IMR-90 (cell line): ENCODE measurements around the gene MEF2C. TPM values are rescaled to one million over a fixed set of nuclear protein-coding genes. Genes with fewer than 3 reads are reported as not detected.
"Not testable (repeated sequence)": the region's sequence is repeated elsewhere in the genome, so short reads cannot be mapped to it uniquely, and the experiment has no call there.

Experiments used
- ATAC-seq: fragments of 200-7000 bp; cut with Tn5 transposase; 2 replicates; pipeline ENCODE4 v1.9.1; 2020; ENCODE audit warnings: low read depth, mild to moderate bottlenecking, moderate library complexity
- BruUV-seq: library from RNA; stranded (reverse); fragments of 400-500 nt; replicated peaks from 2 replicates; lab custom pipeline; 2021; lab: Mats Ljungman, UMichigan
- CTCF ChIA-PET: fragments of 300-600 bp; formaldehyde crosslinking; extraction: SDS; loops from one replicate; lab custom pipeline; 2021; ENCODE audit warnings: antibody characterized with exemption; lab: Yijun Ruan, JAX
- POLR2A ChIA-PET: fragments of 300-600 bp; sonication (Branson Sonifier 250); formaldehyde crosslinking; loops from one replicate; lab custom pipeline; 2022; ENCODE audit warnings: antibody characterized with exemption; ENCODE audit not compliant: unreplicated experiment; lab: Charles Lee
- DNase-seq: peaks from one replicate; pipeline ENCODE4 v3.0.0; 2013
- H2AFZ ChIP-seq: replicated peaks from 2 replicates; pipeline ENCODE3; 2013; ENCODE audit warnings: low read length, mild to moderate bottlenecking; ENCODE audit not compliant: poor library complexity
- H2AK5ac ChIP-seq: 2 replicates; pipeline ENCODE4 v1.6.1; 2013; ENCODE audit warnings: low read depth, low read length, inconsistent platforms
- H2AK9ac ChIP-seq: replicated peaks from 2 replicates; pipeline ENCODE3; 2013; ENCODE audit warnings: mild to moderate bottlenecking, low read depth, low read length, moderate library complexity; ENCODE audit not compliant: poor library complexity
- H2BK120ac ChIP-seq: 2 replicates; pipeline ENCODE4 v1.6.1; 2013; ENCODE audit warnings: low read depth, low read length, inconsistent platforms
- H2BK15ac ChIP-seq: 3 replicates; pipeline ENCODE4 v1.6.1; 2013; ENCODE audit warnings: low read depth, low read length, inconsistent platforms
- H2BK20ac ChIP-seq: 2 replicates; pipeline ENCODE4 v1.6.1; 2013; ENCODE audit warnings: low read depth, mild to moderate bottlenecking, inconsistent platforms, low read length, moderate library complexity
- H2BK5ac ChIP-seq: 2 replicates; pipeline ENCODE4 v1.6.1; 2013; ENCODE audit warnings: mild to moderate bottlenecking, low read depth, low read length, inconsistent platforms; ENCODE audit not compliant: poor library complexity, severe bottlenecking
- H3K14ac ChIP-seq: replicated peaks from 2 replicates; pipeline ENCODE4 v1.6.1; 2013; ENCODE audit warnings: low read depth, low read length, inconsistent platforms
- H3K18ac ChIP-seq: 2 replicates; pipeline ENCODE4 v1.6.1; 2013; ENCODE audit warnings: low read depth, low read length, control low read depth
- H3K23ac ChIP-seq: 2 replicates; pipeline ENCODE4 v1.6.1; 2013; ENCODE audit warnings: low read depth, low read length, inconsistent platforms
- H3K27ac ChIP-seq: 2 replicates; pipeline ENCODE4 v1.5.1; 2013; ENCODE audit warnings: mild to moderate bottlenecking, control low read depth, low read length; ENCODE audit not compliant: insufficient read depth
- H3K27me3 ChIP-seq: 2 replicates; pipeline ENCODE4 v1.6.1; 2013; ENCODE audit warnings: low read length; ENCODE audit not compliant: control insufficient read depth, insufficient read depth
- H3K36me3 ChIP-seq: 2 replicates; pipeline ENCODE4 v1.6.1; 2013; ENCODE audit warnings: low read length, mixed read lengths; ENCODE audit not compliant: control insufficient read depth, insufficient read depth
- H3K4ac ChIP-seq: 2 replicates; pipeline ENCODE4 v1.6.1; 2013; ENCODE audit warnings: low read depth, low read length, inconsistent platforms
- H3K4me1 ChIP-seq: 2 replicates; pipeline ENCODE4 v1.6.1; 2013; ENCODE audit warnings: low read length, mixed read lengths; ENCODE audit not compliant: control insufficient read depth, insufficient read depth
- H3K4me2 ChIP-seq: 2 replicates; pipeline ENCODE4 v1.6.1; 2013; ENCODE audit warnings: low read depth, mild to moderate bottlenecking, control low read depth, low read length, moderate library complexity
- H3K4me3 ChIP-seq: 2 replicates; pipeline ENCODE4 v1.5.1; 2013; ENCODE audit warnings: low read depth, mild to moderate bottlenecking, control low read depth, low read length, moderate library complexity; ENCODE audit not compliant: insufficient read depth
- H3K56ac ChIP-seq: 2 replicates; pipeline ENCODE4 v1.6.1; 2013; ENCODE audit warnings: low read length, inconsistent platforms; ENCODE audit not compliant: insufficient read depth; ENCODE audit errors: extremely low read depth
- H3K79me1 ChIP-seq, 2 experiments: 2 replicates each; pipeline ENCODE4 v1.6.1; 2013; ENCODE audit warnings: low read length in 2 of 2, inconsistent platforms in 1 of 2, low read depth in 1 of 2
- H3K9ac ChIP-seq: 2 replicates; pipeline ENCODE4 v1.6.1; 2013; ENCODE audit warnings: low read depth, low read length, control low read depth
- H3K9me1 ChIP-seq: 2 replicates; pipeline ENCODE4 v1.6.1; 2013; ENCODE audit warnings: low read length, inconsistent platforms; ENCODE audit not compliant: insufficient read depth
- H3K9me3 ChIP-seq: 2 replicates; pipeline ENCODE4 v1.6.1; 2013; ENCODE audit warnings: low read length; ENCODE audit not compliant: control insufficient read depth, insufficient read depth
- H4K20me1 ChIP-seq: 2 replicates; pipeline ENCODE4 v1.6.1; 2013; ENCODE audit warnings: low read length, inconsistent platforms; ENCODE audit not compliant: insufficient read depth
- H4K5ac ChIP-seq: 2 replicates; pipeline ENCODE4 v1.6.1; 2013; ENCODE audit warnings: mild to moderate bottlenecking, low read depth, low read length, control low read depth
- H4K8ac ChIP-seq, 2 experiments: 2 replicates each; pipeline ENCODE4 v1.6.1; 2013; ENCODE audit warnings: low read depth in 2 of 2, low read length in 2 of 2, control low read depth in 1 of 2, inconsistent platforms in 1 of 2
- H4K91ac ChIP-seq: 2 replicates; pipeline ENCODE4 v1.6.1; 2013; ENCODE audit warnings: low read depth, low read length, inconsistent platforms; ENCODE audit not compliant: insufficient read depth
- WGBS, 2 experiments: methylation state at CpG; one replicate each; pipeline versions ENCODE4 v1.1.5 to v1.1.7; 2013; ENCODE audit warnings: missing lambda C conversion rate in 2 of 2; ENCODE audit not compliant: insufficient read length in 1 of 2; ENCODE audit errors: extremely low coverage in 2 of 2; 5-methylcytosine and 5-hydroxymethylcytosine counted together
- dilution Hi-C: fragments of 300-500 bp; cut with HindIII; formaldehyde crosslinking; loops from one replicate; pipeline ENCODE4 v1.14.3; 2018; ENCODE audit warnings: low sequenced_read_pairs; ENCODE audit not compliant: unreplicated experiment
- in situ Hi-C: fragments of 300-500 bp; cut with MboI; formaldehyde crosslinking; loops from 3 replicates; pipeline ENCODE4 v1.14.3; 2019; ENCODE audit warnings: low sequenced_read_pairs, inconsistent platforms, mixed read lengths
- intact Hi-C: fragments of 100-400 bp; cut with micrococcal nuclease; formaldehyde crosslinking; loops from 2 replicates; pipeline ENCODE4 v1.10.0; 2022
- polyA plus RNA-seq, 3 experiments: library from polyadenylated mRNA; depleted of rRNA; stranded (reverse); fragments of >200 nt; gene quantifications; 2 replicates each; pipeline ENCODE4 v1.2.3, GENCODE V29; 2012; ENCODE audit warnings: low replicate concordance in 1 of 3
- total RNA-seq: library from RNA; depleted of rRNA; stranded (reverse); fragments of >200 nt; gene quantifications from 2 replicates; pipeline ENCODE4 v1.2.3, GENCODE V29; 2012

The MEF2C gene
- total and polyA plus RNA-seq, 2 of the 4 experiments (the other 2 are of a cell fraction): 1.5 to 6.8 TPM

DNA sequence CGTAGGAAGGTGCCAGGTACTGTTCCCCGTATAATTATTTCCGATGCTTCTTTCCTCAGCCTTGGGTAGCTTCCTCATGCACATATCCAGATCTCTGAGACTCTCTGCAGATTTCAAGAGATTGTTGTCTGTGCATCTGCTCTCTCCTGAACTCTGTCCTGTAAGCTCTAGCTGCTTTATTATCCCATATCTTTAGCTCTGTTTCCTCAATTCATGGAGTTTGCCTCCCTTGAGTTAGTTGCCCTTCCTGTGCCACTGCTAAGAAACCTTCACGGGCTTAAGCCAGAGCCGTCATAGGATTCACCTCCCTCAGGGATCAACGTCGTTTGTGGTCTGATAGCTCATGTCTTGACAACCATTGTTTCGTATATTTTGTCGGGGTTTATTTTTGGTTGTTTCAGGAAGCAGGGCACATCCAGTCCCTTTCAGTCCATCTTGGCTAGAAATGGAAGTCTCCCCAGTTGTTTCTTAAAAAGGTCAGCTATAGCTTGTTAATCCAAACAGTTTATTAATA lies 28.1 kb upstream of the MEF2C start:
- BruUV-seq, H4K8ac ChIP-seq, H3K4me1 ChIP-seq, H3K9ac ChIP-seq, H2BK15ac ChIP-seq, DNase-seq, H4K5ac ChIP-seq, H2BK120ac ChIP-seq, H2BK5ac ChIP-seq, ATAC-seq, H2AK5ac ChIP-seq, H3K27me3 ChIP-seq, H2BK20ac ChIP-seq, intact Hi-C loops, H3K56ac ChIP-seq, H3K18ac ChIP-seq, H2AK9ac ChIP-seq, H3K4me2 ChIP-seq, H4K20me1 ChIP-seq, H3K23ac ChIP-seq, H3K79me1 ChIP-seq, in situ Hi-C loops, POLR2A ChIA-PET, H3K4me3 ChIP-seq, H2AFZ ChIP-seq, H4K91ac ChIP-seq, H3K36me3 ChIP-seq, H3K14ac ChIP-seq, H3K9me3 ChIP-seq, H3K27ac ChIP-seq, dilution Hi-C loops, CTCF ChIA-PET, H3K9me1 ChIP-seq, H3K4ac ChIP-seq: not testable (repeated sequence)
- no CpG with 5 or more reads among the region's 9 CpGs for WGBS, 2 experiments

DNA sequence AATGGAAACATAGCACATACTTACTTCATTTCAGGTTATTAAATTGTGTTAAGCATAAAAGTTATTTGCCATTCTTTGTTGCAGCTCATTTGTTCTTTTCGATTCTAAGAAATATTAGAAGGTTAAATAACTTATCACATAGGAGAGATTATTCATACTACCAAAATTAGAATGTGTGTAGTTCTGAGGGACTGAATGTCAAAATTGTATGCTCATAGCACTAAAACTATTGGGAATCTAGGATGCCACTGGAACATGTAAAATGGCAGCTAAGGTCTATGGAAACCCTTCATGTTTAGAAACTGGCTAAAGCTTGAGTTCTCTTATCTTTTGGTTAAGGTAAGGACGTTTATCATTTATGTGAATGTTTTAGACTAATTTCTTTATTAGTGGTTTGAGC lies 21.5 kb upstream of the MEF2C start:
- H4K20me1 ChIP-seq, H3K9me3 ChIP-seq, H3K4me1 ChIP-seq, H3K27me3 ChIP-seq, H3K9ac ChIP-seq, H2AK5ac ChIP-seq, H3K56ac ChIP-seq, H3K36me3 ChIP-seq, in situ Hi-C loops, ATAC-seq, H2BK15ac ChIP-seq, H3K23ac ChIP-seq, BruUV-seq, H2BK5ac ChIP-seq, CTCF ChIA-PET, H3K79me1 ChIP-seq, H3K4ac ChIP-seq, H3K9me1 ChIP-seq, H3K14ac ChIP-seq, H2BK120ac ChIP-seq, H3K18ac ChIP-seq, H2BK20ac ChIP-seq, H2AK9ac ChIP-seq, H4K5ac ChIP-seq, H3K4me2 ChIP-seq, DNase-seq, H4K91ac ChIP-seq, dilution Hi-C loops, H3K27ac ChIP-seq, POLR2A ChIA-PET, H4K8ac ChIP-seq, intact Hi-C loops, H2AFZ ChIP-seq, H3K4me3 ChIP-seq: not testable (repeated sequence)
- WGBS, 2 experiments: no CpG with 5 or more reads among the region's 2 CpGs
